GM12878 (cell line): Measurements from ENCODE around the gene PVRIG. TPM values are rescaled to one million over a fixed set of nuclear protein-coding genes. Genes with fewer than 3 reads are reported as not detected.

ENCODE experiments used
- EED ChIP-seq: sonication (generic); IDR thresholded peaks from 2 replicates; pipeline ENCODE4 v1.6.1; 2016; ENCODE audit warnings: antibody characterized with exemption, low read depth
- FOXM1 ChIP-seq: IDR thresholded peaks from 2 replicates; pipeline ENCODE4 v1.6.1; 2012; ENCODE audit warnings: low read depth, mild to moderate bottlenecking, inconsistent platforms, low read length, moderate library complexity
- KLF5 ChIP-seq: fragments of 450-650 bp; IDR thresholded peaks from 2 replicates; pipeline ENCODE4 v1.6.1; 2014; ENCODE audit warnings: mild to moderate bottlenecking; ENCODE audit not compliant: partially characterized antibody
- MTA3 ChIP-seq: IDR thresholded peaks from 2 replicates; pipeline ENCODE4 v1.6.1; 2012; ENCODE audit warnings: low read length, inconsistent platforms, borderline replicate concordance
- MYC ChIP-seq: IDR thresholded peaks from 2 replicates; pipeline ENCODE4 v1.6.1; 2011; ENCODE audit warnings: mild to moderate bottlenecking, low read length, moderate library complexity, inconsistent platforms; ENCODE audit not compliant: insufficient read depth, insufficient replicate concordance, insufficient read length, severe bottlenecking
- SREBF1 ChIP-seq: IDR thresholded peaks from 2 replicates; pipeline ENCODE4 v1.6.1; 2012; ENCODE audit warnings: mild to moderate bottlenecking, low read length
- TCF3 ChIP-seq: IDR thresholded peaks from 2 replicates; pipeline ENCODE4 v1.6.1; 2012; ENCODE audit warnings: low read depth, mild to moderate bottlenecking, low read length, borderline replicate concordance; ENCODE audit not compliant: insufficient read depth
- polyA plus RNA-seq, 11 experiments: library from polyadenylated mRNA; depleted of rRNA in 4 of 11; unstranded in 6 of 11; stranded (reverse) in 5 of 11; fragments of >200 nt; fragmentation: Nextera tagmentation in 4 of 11; fragmentation: Illumina TruSeq in 1 of 11; extraction: Ambion mirVana in 4 of 11; extraction: Trizol in 1 of 11; gene quantifications; 1 replicate in 1 of 11; 2 replicates in 10 of 11; pipeline versions ENCODE4 v1.2.1 to v1.2.3, GENCODE V29; 2011 to 2016; ENCODE audit warnings: inconsistent platforms in 2 of 11, missing spikeins in 2 of 11, low read depth in 1 of 11
- total RNA-seq, 4 experiments: library from RNA; depleted of rRNA in 3 of 4; stranded (reverse); fragments of >200 nt in 3 of 4; fragmentation: Illumina TruSeq in 1 of 4; extraction: Trizol in 1 of 4; gene quantifications; 2 replicates each; pipeline versions ENCODE4 v1.2.1 to v1.2.3, GENCODE V29; 2013 to 2021
- TF ChIP-seq, protein P1 (sequence below): fragments of 450-650 bp; formaldehyde crosslinking; IDR thresholded peaks from 2 replicates; pipeline ENCODE4 v1.4.0; 2020; ENCODE audit warnings: mild to moderate bottlenecking, moderate library complexity

The PVRIG gene
- total and polyA plus RNA-seq, 10 of the 15 experiments (the other 5 are each of a cell fraction or from before 2014, with no cell fraction given) = 1.3 to 44.0 (median 17.9) TPM

DNA sequence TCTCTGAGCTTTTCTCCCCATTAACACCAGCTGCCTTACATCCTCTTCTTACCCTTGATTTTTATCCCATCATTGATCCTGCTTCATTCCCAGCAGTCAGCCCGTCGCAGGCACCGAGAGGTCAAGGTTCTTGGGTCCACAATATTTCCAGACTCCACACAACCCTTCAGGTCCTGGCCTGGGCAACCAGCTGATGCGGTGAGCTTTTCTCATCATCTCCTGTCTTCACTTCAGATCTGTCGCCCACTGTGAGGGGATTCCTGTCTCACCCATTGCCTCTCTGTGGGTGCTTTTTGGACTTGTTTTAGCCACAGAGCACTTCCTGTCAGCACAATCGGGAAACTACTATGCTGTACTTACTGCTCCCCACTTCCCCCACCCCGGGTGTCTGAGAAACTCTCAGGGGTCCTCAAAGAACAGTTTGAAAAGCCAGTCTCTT is 8.4 kb upstream of the PVRIG start (continued):
- TF ChIP-seq TCF3 = no peak
- TF ChIP-seq, protein P1, sequence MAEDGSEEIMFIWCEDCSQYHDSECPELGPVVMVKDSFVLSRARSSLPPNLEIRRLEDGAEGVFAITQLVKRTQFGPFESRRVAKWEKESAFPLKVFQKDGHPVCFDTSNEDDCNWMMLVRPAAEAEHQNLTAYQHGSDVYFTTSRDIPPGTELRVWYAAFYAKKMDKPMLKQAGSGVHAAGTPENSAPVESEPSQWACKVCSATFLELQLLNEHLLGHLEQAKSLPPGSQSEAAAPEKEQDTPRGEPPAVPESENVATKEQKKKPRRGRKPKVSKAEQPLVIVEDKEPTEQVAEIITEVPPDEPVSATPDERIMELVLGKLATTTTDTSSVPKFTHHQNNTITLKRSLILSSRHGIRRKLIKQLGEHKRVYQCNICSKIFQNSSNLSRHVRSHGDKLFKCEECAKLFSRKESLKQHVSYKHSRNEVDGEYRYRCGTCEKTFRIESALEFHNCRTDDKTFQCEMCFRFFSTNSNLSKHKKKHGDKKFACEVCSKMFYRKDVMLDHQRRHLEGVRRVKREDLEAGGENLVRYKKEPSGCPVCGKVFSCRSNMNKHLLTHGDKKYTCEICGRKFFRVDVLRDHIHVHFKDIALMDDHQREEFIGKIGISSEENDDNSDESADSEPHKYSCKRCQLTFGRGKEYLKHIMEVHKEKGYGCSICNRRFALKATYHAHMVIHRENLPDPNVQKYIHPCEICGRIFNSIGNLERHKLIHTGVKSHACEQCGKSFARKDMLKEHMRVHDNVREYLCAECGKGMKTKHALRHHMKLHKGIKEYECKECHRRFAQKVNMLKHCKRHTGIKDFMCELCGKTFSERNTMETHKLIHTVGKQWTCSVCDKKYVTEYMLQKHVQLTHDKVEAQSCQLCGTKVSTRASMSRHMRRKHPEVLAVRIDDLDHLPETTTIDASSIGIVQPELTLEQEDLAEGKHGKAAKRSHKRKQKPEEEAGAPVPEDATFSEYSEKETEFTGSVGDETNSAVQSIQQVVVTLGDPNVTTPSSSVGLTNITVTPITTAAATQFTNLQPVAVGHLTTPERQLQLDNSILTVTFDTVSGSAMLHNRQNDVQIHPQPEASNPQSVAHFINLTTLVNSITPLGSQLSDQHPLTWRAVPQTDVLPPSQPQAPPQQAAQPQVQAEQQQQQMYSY = no peak
- peak; percentile 81; the same call in 1 of the 2 replicates for TF ChIP-seq MTA3
- peak; percentile 86; the same call in 1 of the 2 replicates for TF ChIP-seq FOXM1
- no peak for TF ChIP-seq SREBF1
- peak; percentile 89 for TF ChIP-seq EED
- peak; percentile 54 for TF ChIP-seq KLF5
- no peak for TF ChIP-seq MYC
- TF ChIP-seq, all 136 proteins: peak for 39
